CD4-positive, alpha-beta T cell treated with Interleukin-6 for 4 hours (primary cell): ENCODE measurements around the gene SSX4.
"Not testable (repeated sequence)": the region's sequence is repeated elsewhere in the genome, so short reads cannot be mapped to it uniquely, and the experiment has no call there.

Experiments used
- DNase-seq: peaks from one replicate; pipeline ENCODE4 v3.0.0-alpha.2; 2020; ENCODE audit warnings: mixed read lengths

The SSX4 gene, protein sequence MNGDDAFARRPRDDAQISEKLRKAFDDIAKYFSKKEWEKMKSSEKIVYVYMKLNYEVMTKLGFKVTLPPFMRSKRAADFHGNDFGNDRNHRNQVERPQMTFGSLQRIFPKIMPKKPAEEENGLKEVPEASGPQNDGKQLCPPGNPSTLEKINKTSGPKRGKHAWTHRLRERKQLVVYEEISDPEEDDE

DNA sequence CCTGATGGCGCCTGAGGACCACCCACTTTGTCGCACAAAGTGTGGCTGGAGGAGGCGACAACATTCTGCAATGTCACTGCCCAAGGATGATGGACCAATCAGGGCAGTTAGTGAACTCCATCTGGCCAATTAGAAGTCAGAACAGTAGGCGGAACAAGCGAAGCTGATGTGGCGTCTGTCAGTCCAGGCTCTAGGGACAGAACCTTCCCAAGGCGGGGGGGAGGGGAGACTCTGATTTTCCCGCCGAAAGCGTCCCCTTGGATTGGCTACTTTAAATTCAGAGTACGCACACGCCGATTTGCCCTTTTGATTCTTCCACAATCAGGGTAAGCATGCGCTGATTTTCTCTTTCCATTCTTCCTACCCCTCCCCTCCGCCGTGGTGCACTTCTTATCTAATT lies at the start of gene SSX4:
Gene SSX4, plus strand, starts transcription at position 301 of the 400 bp plus-strand sequence. CDS start 515 bp downstream, outside the sequence.
- DNase-seq, result not testable (repeated sequence)

DNA sequence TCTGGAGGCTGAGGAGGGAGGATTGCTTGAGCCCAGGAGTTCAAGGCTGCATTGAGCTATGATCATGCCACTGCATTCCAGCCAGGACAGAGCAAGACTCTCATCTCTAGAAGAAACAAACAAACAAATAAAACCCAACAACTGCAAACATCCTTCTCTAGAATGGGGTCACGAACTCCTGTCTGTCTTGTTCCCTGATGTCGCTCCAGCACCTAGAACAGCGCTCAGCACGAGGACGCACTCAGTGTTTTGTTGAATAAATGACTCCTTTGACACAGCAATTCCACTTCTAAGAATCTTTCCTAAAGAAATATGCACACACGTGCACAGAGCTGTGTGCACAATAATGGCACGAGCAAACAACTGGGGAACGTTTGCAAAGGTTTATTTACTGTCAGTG lies 37.3 kb upstream of the SSX4 start:
- DNase-seq, result not testable (repeated sequence)

DNA sequence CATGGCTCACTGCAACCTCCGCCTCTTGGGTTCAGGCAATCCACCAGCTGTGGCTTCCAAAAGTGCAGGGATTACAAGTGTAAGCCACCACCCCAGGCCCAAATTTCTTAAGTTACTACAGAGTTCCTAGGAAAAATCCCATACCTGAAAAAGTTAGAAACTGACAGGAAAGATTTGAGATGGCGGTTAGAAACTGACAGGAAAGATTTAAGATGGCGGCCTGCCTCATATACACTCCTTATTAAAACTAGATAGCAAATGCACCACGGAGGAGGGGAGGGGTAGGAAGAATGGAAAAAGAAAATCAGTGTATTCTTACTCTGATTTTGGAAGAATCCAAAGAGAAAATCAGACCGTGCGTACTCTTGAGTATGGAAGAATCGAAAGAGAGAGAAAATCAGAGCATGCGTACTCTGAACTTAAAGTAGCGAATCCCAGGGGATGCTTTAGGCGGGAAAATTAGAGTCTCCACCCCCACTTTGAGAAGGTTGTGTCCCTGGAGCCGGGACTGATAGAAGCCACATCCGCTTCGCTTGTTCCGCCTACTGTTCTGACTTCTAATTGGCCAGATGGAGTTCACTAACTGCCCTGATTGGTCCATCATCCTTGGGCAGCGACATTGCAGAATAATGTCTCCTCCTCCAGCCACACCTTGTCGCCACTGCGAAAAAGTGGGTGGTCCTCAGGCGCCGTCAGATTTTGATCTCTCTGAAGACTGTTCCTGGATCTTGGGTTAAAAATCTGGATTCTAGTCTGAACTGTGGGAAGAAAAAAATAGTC lies 26.8 kb upstream of the SSX4 start, which contains the start of gene SSX3:
Gene SSX3, minus strand, starts transcription at position 389 of the 780 bp plus-strand sequence. CDS start 1,454 bp downstream, outside the sequence.
- DNase-seq, result not testable (repeated sequence)

DNA sequence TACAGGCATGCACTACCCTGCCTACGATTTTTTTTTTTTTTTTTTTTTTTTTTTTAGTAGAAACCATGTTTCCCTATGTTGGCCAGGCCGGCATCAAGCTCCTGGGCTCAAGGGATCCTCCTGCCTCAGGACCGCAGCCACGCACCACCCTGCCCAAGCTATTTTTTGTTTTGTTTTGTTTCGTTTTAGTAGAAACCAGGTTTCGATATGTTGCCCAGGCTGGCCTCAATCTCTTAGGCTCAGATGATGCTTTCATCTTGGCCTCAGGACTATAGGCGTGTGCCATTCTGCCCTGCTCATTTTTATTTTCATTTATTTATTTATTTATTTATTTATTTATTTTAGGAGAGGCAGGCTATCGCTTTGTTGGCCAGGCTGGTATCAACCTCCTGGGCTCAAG lies 25.7 kb upstream of the SSX4 start:
- no peak for DNase-seq

DNA sequence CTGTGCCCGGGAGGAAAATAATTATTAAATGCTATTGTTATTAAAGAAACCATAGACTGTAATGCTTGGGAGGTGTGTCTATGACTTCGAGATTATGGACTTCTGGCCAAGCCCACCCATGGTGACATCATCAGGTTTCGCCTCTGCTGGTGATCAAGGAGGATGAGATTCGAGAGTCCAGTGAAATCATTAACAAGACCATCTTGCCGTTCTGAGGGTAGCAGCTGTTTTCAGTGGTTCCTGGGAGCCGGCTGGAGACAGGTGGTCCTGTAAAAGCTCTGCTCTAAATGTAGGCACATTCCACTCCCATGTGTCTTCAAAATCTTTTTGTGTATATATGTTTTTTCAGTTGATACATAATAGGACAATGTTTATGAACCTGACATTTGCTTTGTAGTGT lies 24.1 kb upstream of the SSX4 start:
- not testable (repeated sequence) for DNase-seq

DNA sequence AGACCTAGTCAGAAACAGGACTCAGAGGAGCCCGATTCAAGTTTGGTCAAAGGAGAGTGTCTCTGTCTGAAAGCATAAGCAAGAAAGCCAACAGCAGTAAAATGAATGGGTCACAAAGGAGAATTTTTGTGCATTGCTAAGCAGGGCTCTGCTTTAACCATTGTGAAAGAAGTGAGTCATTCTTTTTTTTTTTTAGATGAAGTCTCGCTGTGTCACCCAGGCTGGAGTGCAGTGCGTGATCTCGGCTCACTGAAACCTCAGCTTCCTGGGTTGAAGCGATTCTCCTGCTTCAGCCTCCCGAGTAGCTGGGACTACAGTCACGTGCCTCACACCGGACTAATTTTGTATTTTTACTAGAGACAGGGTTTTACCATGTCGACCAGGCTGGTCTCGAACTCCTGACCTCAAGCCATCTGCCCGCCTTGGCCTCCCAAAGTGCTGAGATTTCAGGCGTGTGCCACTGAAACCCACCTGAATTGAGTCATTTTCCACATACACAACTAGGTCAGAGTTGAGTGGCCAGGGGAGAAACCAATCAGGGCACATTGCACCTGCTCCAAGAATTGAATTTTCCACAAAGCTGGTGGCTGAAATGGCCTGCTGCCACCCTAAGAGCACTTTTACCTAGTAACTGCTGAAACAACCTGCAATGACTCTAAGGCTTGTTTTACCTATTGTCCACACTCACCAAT lies 15.5 kb upstream of the SSX4 start:
- DNase-seq, result not testable (repeated sequence)

DNA sequence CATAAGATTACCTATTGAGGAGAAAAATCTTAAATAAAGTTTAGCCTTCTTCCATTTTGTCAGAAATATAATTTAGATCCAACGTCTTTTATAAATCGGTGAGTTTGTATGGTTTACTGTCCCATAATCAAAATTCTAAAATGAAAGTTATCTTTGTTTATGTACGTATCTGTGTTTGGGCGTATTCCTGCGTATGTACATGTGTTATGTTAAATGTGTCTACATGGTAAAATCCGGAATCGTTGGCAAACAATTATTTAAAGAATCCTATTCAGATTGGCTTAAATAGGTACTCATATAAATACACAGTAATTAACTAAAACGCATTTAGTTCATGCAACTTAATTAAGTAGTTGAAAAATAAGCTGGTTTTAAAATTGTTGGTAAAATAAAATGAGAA lies 12.9 kb upstream of the SSX4 start:
- DNase-seq, result not testable (repeated sequence)

DNA sequence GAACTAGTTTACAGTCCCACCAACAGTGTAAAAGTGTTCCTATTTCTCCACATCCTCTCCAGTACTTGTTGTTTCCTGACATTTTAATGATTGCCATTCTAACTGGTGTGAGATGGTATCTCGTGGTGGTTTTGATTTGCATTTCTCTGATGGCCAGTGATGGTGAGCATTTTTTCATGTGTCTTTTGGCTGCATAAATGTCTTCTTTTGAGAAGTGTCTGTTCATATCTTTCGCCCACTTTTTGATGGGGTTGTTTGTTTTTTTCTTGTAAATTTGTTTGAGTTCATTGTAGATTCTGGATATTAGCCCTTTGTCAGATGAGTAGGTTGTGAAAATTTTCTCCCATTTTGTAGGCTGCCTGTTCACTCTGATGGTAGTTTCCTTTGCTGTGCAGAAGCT lies 13.6 kb downstream of the SSX4 start:
- not testable (repeated sequence) for DNase-seq

DNA sequence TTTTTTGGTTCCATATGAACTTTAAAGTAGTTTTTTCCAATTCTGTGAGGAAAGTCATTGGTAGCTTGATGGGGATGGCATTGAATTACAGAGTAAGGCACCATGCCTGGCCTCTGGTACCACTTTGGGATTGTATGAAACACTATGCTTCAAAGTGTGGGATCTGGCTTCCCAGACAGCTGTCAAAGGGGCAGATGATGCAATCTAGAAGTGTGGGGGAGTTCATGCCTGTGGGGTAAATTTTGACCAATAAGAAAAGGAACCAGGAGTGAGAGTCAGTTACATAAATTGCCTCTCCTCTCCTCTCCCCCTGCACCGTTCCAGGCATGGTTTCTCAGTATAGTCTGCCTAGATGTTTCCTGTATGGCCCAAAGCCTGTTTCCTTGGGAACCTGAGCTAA lies 14.5 kb downstream of the SSX4 start:
- DNase-seq, result not testable (repeated sequence)

DNA sequence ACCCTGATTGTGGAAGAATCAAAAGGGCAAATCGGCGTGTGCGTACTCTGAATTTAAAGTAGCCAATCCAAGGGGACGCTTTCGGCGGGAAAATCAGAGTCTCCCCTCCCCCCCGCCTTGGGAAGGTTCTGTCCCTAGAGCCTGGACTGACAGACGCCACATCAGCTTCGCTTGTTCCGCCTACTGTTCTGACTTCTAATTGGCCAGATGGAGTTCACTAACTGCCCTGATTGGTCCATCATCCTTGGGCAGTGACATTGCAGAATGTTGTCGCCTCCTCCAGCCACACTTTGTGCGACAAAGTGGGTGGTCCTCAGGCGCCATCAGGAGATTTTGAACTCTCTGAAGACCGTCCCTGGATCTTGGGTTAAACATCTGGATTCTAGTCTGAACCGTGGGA lies 28.5 kb downstream of the SSX4 start, which contains the start of gene SSX4B:
Gene SSX4B, minus strand, starts transcription at position 101 of the 400 bp plus-strand sequence. CDS start 588 bp downstream, outside the sequence.
- not testable (repeated sequence) for DNase-seq

DNA sequence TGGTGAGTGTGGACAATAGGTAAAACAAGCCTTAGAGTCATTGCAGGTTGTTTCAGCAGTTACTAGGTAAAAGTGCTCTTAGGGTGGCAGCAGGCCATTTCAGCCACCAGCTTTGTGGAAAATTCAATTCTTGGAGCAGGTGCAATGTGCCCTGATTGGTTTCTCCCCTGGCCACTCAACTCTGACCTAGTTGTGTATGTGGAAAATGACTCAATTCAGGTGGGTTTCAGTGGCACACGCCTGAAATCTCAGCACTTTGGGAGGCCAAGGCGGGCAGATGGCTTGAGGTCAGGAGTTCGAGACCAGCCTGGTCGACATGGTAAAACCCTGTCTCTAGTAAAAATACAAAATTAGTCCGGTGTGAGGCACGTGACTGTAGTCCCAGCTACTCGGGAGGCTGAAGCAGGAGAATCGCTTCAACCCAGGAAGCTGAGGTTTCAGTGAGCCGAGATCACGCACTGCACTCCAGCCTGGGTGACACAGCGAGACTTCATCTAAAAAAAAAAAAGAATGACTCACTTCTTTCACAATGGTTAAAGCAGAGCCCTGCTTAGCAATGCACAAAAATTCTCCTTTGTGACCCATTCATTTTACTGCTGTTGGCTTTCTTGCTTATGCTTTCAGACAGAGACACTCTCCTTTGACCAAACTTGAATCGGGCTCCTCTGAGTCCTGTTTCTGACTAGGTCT lies 43.8 kb downstream of the SSX4 start:
- DNase-seq, result not testable (repeated sequence)

DNA sequence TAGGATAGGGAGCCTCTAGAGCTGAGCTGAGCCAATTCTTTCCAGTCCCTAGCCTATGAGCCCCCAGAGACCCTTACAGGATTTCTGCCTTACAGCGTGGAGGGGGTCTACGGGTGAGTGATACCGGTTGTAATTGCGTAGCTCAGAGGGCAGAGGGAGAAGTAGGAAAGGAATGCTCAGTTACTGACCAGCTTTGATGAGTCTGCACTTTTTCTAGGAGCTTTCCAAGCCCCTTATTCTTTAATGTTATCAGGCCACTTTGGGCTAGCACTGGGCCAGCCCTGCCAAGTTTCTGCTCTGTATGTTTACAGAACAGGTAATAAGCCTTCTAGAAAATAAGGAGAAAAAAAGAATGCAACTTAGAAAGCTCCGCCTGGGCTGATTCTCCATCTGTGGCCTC lies 46.3 kb downstream of the SSX4 start:
- not testable (repeated sequence) for DNase-seq

DNA sequence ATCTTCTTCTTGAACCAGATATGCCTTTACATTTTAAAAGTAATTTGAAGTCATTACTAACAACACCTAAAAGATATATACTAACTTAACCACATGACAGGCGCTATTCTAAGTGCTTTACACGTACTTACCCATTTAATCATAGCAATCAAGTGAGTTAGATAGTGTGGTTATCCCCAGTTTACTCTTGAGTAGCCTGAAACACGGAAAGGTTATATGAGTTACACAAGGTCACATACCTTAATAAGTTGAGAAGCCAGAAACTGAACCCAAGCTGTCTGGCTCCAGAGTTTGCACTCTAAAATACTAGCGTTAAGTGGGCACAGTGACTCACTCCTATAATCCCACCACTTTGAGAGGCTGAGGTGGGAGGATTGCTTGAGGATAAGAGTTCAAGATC lies 46.8 kb downstream of the SSX4 start:
- DNase-seq, result not testable (repeated sequence)

DNA sequence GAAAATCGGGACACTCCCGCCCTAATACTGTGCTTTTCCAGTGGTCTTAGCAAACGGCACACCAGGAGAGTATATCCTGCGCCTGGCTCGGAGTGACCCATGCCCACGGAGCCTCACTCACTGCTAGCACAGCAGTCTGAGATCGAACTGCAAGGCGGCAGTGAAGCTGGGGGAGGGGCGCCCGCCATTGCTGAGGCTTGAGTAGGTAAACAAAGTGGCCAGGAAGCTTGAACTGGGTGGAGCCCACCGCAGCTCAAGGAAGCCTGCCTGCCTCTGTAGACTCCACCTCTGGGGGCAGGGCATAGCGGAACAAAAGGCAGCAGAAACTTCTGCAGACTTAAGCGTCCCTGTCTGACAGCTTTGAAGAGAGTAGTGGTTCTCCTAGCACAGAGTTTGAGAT lies 50.4 kb downstream of the SSX4 start:
- DNase-seq, result not testable (repeated sequence)
